Tibial nerve (tissue), 4 donors: ENCODE results near the gene TATDN2.

Experiments
- EP300 ChIP-seq, 2 donors: sonication (generic); formaldehyde crosslinking; IDR thresholded peaks; one replicate each; pipeline ENCODE4 v1.6.1; 2017; ENCODE audit warnings: antibody characterized with exemption in 2 of 2, mild to moderate bottlenecking in 1 of 2
- POLR2A ChIP-seq, 2 donors: fragments of 450-650 bp; IDR thresholded peaks; one replicate each; pipeline ENCODE4 v1.6.1; 2017; ENCODE audit warnings: antibody characterized with exemption in 2 of 2, mild to moderate bottlenecking in 2 of 2, moderate library complexity in 2 of 2
- TF ChIP-seq, protein P1 (sequence below), 5 experiments: fragments of 200-600 bp in 3 of 5; fragments of 450-650 bp in 2 of 5; sonication (generic) in 3 of 5; IDR thresholded peaks; one replicate each; pipeline ENCODE4 v1.5.1; 2016 to 2019; ENCODE audit warnings: antibody characterized with exemption in 5 of 5, mild to moderate bottlenecking in 3 of 5, moderate library complexity in 2 of 5

DNA sequence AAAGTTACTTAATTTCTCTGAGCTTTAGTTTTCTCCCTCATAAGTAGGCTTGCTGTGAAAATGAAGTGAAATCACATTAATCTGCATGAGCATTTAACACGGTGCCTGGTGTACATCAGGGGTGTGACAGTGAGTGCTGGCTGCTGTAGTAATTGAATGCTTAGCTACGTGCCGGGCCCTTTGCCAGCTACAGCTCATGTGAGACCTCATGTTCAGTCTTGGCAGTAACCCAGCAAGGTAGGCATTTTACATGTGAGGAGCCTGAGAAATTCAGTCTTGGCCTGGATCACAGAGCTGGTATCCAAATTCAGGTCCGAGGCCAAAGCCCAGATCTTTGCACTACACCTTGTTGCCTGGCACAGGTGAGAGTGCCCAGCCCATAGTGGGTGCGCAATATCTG is 35.4 kb downstream of the TATDN2 start:
- TF ChIP-seq, protein P1, sequence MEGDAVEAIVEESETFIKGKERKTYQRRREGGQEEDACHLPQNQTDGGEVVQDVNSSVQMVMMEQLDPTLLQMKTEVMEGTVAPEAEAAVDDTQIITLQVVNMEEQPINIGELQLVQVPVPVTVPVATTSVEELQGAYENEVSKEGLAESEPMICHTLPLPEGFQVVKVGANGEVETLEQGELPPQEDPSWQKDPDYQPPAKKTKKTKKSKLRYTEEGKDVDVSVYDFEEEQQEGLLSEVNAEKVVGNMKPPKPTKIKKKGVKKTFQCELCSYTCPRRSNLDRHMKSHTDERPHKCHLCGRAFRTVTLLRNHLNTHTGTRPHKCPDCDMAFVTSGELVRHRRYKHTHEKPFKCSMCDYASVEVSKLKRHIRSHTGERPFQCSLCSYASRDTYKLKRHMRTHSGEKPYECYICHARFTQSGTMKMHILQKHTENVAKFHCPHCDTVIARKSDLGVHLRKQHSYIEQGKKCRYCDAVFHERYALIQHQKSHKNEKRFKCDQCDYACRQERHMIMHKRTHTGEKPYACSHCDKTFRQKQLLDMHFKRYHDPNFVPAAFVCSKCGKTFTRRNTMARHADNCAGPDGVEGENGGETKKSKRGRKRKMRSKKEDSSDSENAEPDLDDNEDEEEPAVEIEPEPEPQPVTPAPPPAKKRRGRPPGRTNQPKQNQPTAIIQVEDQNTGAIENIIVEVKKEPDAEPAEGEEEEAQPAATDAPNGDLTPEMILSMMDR (IDR thresholded peaks at IDR 0.05): no peak
- TF ChIP-seq POLR2A (IDR thresholded peaks at IDR 0.05) (no peak), EP300 (IDR thresholded peaks at IDR 0.05) (no peak)
